H1 (cell line): Measurements from ENCODE around the gene ARHGAP26. TPM values are rescaled to one million over a fixed set of nuclear protein-coding genes. Genes with fewer than 3 reads are reported as not detected.

Source experiments
- CTCF ChIA-PET: fragments of 300-600 bp; sonication (Branson Sonifier 250); formaldehyde crosslinking; loops from one replicate; lab custom pipeline; 2021; ENCODE audit not compliant: partially characterized antibody; lab: Charles Lee
- POLR2A ChIA-PET: fragments of 300-600 bp; sonication (Branson Sonifier 250); formaldehyde crosslinking; loops from one replicate; lab custom pipeline; 2021; ENCODE audit warnings: inconsistent platforms; ENCODE audit not compliant: partially characterized antibody; lab: Charles Lee
- DNase-seq, 2 experiments: peaks; one replicate each; pipeline versions ENCODE4 v3.0.0 to v3.0.0-alpha.2; 2010 to 2022; ENCODE audit warnings: low spot score in 2 of 2, low read depth in 1 of 2, mixed read lengths in 1 of 2
- FAIRE-seq: peaks from 2 replicates; lab custom pipeline; 2011; peaks lifted over from hg19 to GRCh38; lab: Jason Lieb, UNC
- H2AFZ ChIP-seq: 2 replicates; pipeline ENCODE4 v1.8.1; 2012; ENCODE audit warnings: low read length, inconsistent platforms
- H2AK5ac ChIP-seq: 2 replicates; pipeline ENCODE4 v1.6.1; 2013; ENCODE audit warnings: low read depth, low read length
- H2BK120ac ChIP-seq: replicated peaks from 2 replicates; pipeline ENCODE3; 2013; ENCODE audit warnings: low read depth, low read length, inconsistent platforms
- H2BK12ac ChIP-seq: 2 replicates; pipeline ENCODE4 v1.6.1; 2013; ENCODE audit warnings: low read depth, low read length
- H2BK15ac ChIP-seq: 2 replicates; pipeline ENCODE4 v1.6.1; 2013; ENCODE audit warnings: low read length
- H2BK20ac ChIP-seq: 2 replicates; pipeline ENCODE4 v1.6.1; 2013; ENCODE audit warnings: low read length
- H2BK5ac ChIP-seq: 2 replicates; pipeline ENCODE4 v1.6.1; 2013; ENCODE audit warnings: low read depth, low read length
- H3K14ac ChIP-seq: 2 replicates; pipeline ENCODE4 v1.6.1; 2013; ENCODE audit warnings: inconsistent platforms; ENCODE audit not compliant: insufficient read length
- H3K18ac ChIP-seq: 2 replicates; pipeline ENCODE4 v1.6.1; 2013; ENCODE audit warnings: low read length; ENCODE audit errors: extremely low read depth
- H3K23ac ChIP-seq: 2 replicates; pipeline ENCODE4 v1.6.1; 2013; ENCODE audit warnings: inconsistent platforms; ENCODE audit not compliant: insufficient read length
- H3K23me2 ChIP-seq: 2 replicates; pipeline ENCODE4 v1.6.1; 2013; ENCODE audit warnings: low read depth, low read length
- H3K27ac ChIP-seq: 2 replicates; pipeline ENCODE4 v1.6.1; 2011; ENCODE audit warnings: low read depth, low read length, inconsistent platforms
- H3K27me3 ChIP-seq, 4 experiments: replicated peaks in 1 of 4; 1 replicate in 1 of 4; 2 replicates in 3 of 4; pipeline versions ENCODE4 v1.6.1 to v1.8.1; 2011 to 2013; ENCODE audit warnings: low read length in 3 of 4, mild to moderate bottlenecking in 3 of 4, inconsistent platforms in 2 of 4, mixed read lengths in 2 of 4, moderate library complexity in 1 of 4; ENCODE audit not compliant: control insufficient read depth in 3 of 4, insufficient read depth in 3 of 4; ENCODE audit errors: extremely low read depth in 1 of 4
- H3K36me3 ChIP-seq, 4 experiments: 2 replicates each; pipeline versions ENCODE4 v1.6.1 to v1.8.1; 2011 to 2013; ENCODE audit warnings: mild to moderate bottlenecking in 4 of 4, low read length in 3 of 4, moderate library complexity in 2 of 4, control low read depth in 1 of 4, inconsistent platforms in 1 of 4; ENCODE audit not compliant: insufficient read depth in 4 of 4, control insufficient read depth in 2 of 4
- H3K4ac ChIP-seq: replicated peaks from 2 replicates; pipeline ENCODE3; 2013; ENCODE audit warnings: low read length, low read depth, mixed read lengths, inconsistent platforms; ENCODE audit not compliant: insufficient read length
- H3K4me1 ChIP-seq, 4 experiments: replicated peaks in 1 of 4; 1 replicate in 1 of 4; 2 replicates in 3 of 4; pipeline versions ENCODE4 v1.6.1 to v1.8.1; 2011 to 2013; ENCODE audit warnings: low read length in 3 of 4, inconsistent platforms in 2 of 4, mixed read lengths in 1 of 4; ENCODE audit not compliant: insufficient read depth in 4 of 4, control insufficient read depth in 3 of 4
- H3K4me2 ChIP-seq, 2 experiments: 2 replicates each; pipeline versions ENCODE4 v1.6.1 to v1.8.1; 2011 to 2013; ENCODE audit warnings: low read depth in 2 of 2, low read length in 2 of 2, control low read depth in 1 of 2, inconsistent platforms in 1 of 2, mild to moderate bottlenecking in 1 of 2; ENCODE audit not compliant: insufficient read depth in 1 of 2
- H3K4me3 ChIP-seq, 4 experiments: fragments of 200-600, 300-600 bp in 1 of 4; sonication (generic), shearing (Covaris generic), sonication (Bioruptor Twin) in 1 of 4; 2 replicates each; pipeline versions ENCODE4 v1.5.1 to v1.8.1; 2011 to 2016; ENCODE audit warnings: low read length in 4 of 4, low read depth in 3 of 4, control low read depth in 2 of 4, inconsistent platforms in 2 of 4, mild to moderate bottlenecking in 2 of 4, mixed read lengths in 1 of 4, moderate library complexity in 1 of 4; ENCODE audit not compliant: insufficient read depth in 2 of 4; ENCODE audit errors: extremely low read depth in 1 of 4
- H3K56ac ChIP-seq: replicated peaks from 2 replicates; pipeline ENCODE3; 2013; ENCODE audit warnings: low read depth, mild to moderate bottlenecking, mixed read lengths, low read length, inconsistent platforms; ENCODE audit not compliant: insufficient read length
- H3K79me1 ChIP-seq: 2 replicates; pipeline ENCODE4 v1.6.1; 2013; ENCODE audit warnings: low read depth, low read length, control low read depth
- H3K79me2 ChIP-seq, 2 experiments: 2 replicates each; pipeline versions ENCODE4 v1.6.1 to v1.8.1; 2012 to 2013; ENCODE audit warnings: low read length in 2 of 2, mild to moderate bottlenecking in 2 of 2, inconsistent platforms in 1 of 2; ENCODE audit not compliant: insufficient read depth in 2 of 2, control insufficient read depth in 1 of 2
- H3K9ac ChIP-seq, 4 experiments: replicated peaks in 1 of 4; 1 replicate in 1 of 4; 2 replicates in 3 of 4; pipeline versions ENCODE4 v1.6.1 to v1.8.1; 2011 to 2013; ENCODE audit warnings: low read depth in 3 of 4, low read length in 3 of 4, control low read depth in 2 of 4, mild to moderate bottlenecking in 2 of 4, moderate library complexity in 2 of 4, inconsistent platforms in 1 of 4; ENCODE audit errors: extremely low read depth in 1 of 4
- H3K9me3 ChIP-seq, 2 experiments: 2 replicates each; pipeline versions ENCODE4 v1.6.1 to v1.8.1; 2012 to 2013; ENCODE audit warnings: mild to moderate bottlenecking in 2 of 2, moderate library complexity in 2 of 2, control low read depth in 1 of 2, inconsistent platforms in 1 of 2, low read depth in 1 of 2, low read length in 1 of 2, mixed read lengths in 1 of 2; ENCODE audit not compliant: insufficient read depth in 2 of 2
- H4K20me1 ChIP-seq, 2 experiments: replicated peaks in 1 of 2; 2 replicates each; pipeline versions ENCODE3 to v1.8.1; 2011 to 2013; ENCODE audit warnings: inconsistent platforms in 2 of 2, low read length in 2 of 2, mild to moderate bottlenecking in 1 of 2; ENCODE audit not compliant: insufficient read depth in 2 of 2, control insufficient read depth in 1 of 2
- H4K5ac ChIP-seq: 2 replicates; pipeline ENCODE4 v1.6.1; 2013; ENCODE audit warnings: low read length, low read depth, mixed read lengths, inconsistent platforms; ENCODE audit not compliant: insufficient read length
- H4K8ac ChIP-seq: 2 replicates; pipeline ENCODE4 v1.8.0; 2013; ENCODE audit warnings: mild to moderate bottlenecking, moderate library complexity, low read length, inconsistent platforms; ENCODE audit not compliant: insufficient read depth; ENCODE audit errors: extremely low read depth
- H4K91ac ChIP-seq: replicated peaks from 2 replicates; pipeline ENCODE3; 2013; ENCODE audit warnings: low read length, mixed read lengths, inconsistent platforms; ENCODE audit not compliant: insufficient read length
- BRCA1 ChIP-seq: IDR thresholded peaks from 2 replicates; pipeline ENCODE4 v1.6.1; 2012; ENCODE audit warnings: low read depth, low read length, improper control_type of control experiment
- CREB1 ChIP-seq: IDR thresholded peaks from 2 replicates; pipeline ENCODE4 v1.6.1; 2012; ENCODE audit warnings: inconsistent platforms
- GABPA ChIP-seq: IDR thresholded peaks from 2 replicates; pipeline ENCODE4 v1.6.1; 2011; ENCODE audit warnings: mild to moderate bottlenecking, low read length, moderate library complexity, borderline replicate concordance; ENCODE audit not compliant: insufficient read depth
- HDAC6 ChIP-seq: IDR thresholded peaks from one replicate; pipeline ENCODE4 v1.7.1; 2012; ENCODE audit warnings: low read depth, mild to moderate bottlenecking, inconsistent platforms, low read length, moderate library complexity
- JUND ChIP-seq: IDR thresholded peaks from 2 replicates; pipeline ENCODE4 v1.6.1; 2011; ENCODE audit warnings: mild to moderate bottlenecking, improper control_type of control experiment, low read length
- NANOG ChIP-seq: IDR thresholded peaks from 2 replicates; pipeline ENCODE4 v1.6.1; 2011; ENCODE audit warnings: low read length, low read depth, mild to moderate bottlenecking, inconsistent platforms; ENCODE audit not compliant: insufficient read depth, poor library complexity, severe bottlenecking
- PHF8 ChIP-seq: fragments of 200-600 bp; sonication (generic); conservative IDR thresholded peaks from 2 replicates; pipeline ENCODE4 v1.7.1; 2012; ENCODE audit warnings: low read depth, mild to moderate bottlenecking, inconsistent platforms, low read length, moderate library complexity
- POLR2AphosphoS5 ChIP-seq: IDR thresholded peaks from 2 replicates; pipeline ENCODE4 v1.6.1; 2011; ENCODE audit warnings: low read depth, low read length
- SIX5 ChIP-seq: IDR thresholded peaks from 2 replicates; pipeline ENCODE4 v1.6.1; 2011; ENCODE audit warnings: mild to moderate bottlenecking, low read depth, low read length
- SP2 ChIP-seq: IDR thresholded peaks from 2 replicates; pipeline ENCODE4 v1.6.1; 2012; ENCODE audit warnings: mild to moderate bottlenecking, low read length, inconsistent platforms
- WGBS, 2 experiments: shearing (Covaris generic) in 1 of 2; methylation state at CpG; one replicate each; pipeline versions ENCODE4 v1.1.6 to v1.1.7; 2013 to 2015; ENCODE audit warnings: low lambda C conversion rate in 2 of 2, mixed read lengths in 2 of 2, inconsistent platforms in 1 of 2, low coverage in 1 of 2, missing lambda C conversion rate in 1 of 2; ENCODE audit not compliant: insufficient replicate concordance in 2 of 2, insufficient coverage in 1 of 2, insufficient read length in 1 of 2; ENCODE audit errors: extremely low coverage in 1 of 2, missing lambda C conversion rate in 1 of 2; 5-methylcytosine and 5-hydroxymethylcytosine counted together
- polyA plus RNA-seq, 7 experiments: library from polyadenylated mRNA; depleted of rRNA in 3 of 7; stranded (reverse) in 5 of 7; unstranded in 2 of 7; fragments of >200 nt in 5 of 7; fragments of 200-250 nt in 2 of 7; gene quantifications; 1 replicate in 5 of 7; 2 replicates in 1 of 7; 4 replicates in 1 of 7; pipeline versions ENCODE4 v1.2.1 to v1.2.3, GENCODE V29; 2011 to 2013; ENCODE audit warnings: missing spikeins in 2 of 7, mixed read lengths in 2 of 7
- total RNA-seq: library from RNA; stranded (reverse); fragmentation: NEBNext Ultra II Directional; extraction: Animal tissue kit (Norgen Biotek cat#: 25700); gene quantifications from 2 replicates; pipeline ENCODE4 v1.2.1, GENCODE V29; 2021
- TF ChIP-seq, protein P1 (sequence below): IDR thresholded peaks from 2 replicates; pipeline ENCODE4 v1.6.1; 2012; ENCODE audit warnings: inconsistent platforms

The ARHGAP26 gene
- total and polyA plus RNA-seq, 2 of the 8 experiments (the other 6 are each of a cell fraction or from before 2014, with no cell fraction given) = 7.1 to 24.8 TPM

- H3K4ac ChIP-seq = no peak overlapping the region
- H3K79me2 ChIP-seq = peaks cover 0 to 54% of the 10 kb centered on the region in 2 experiments; a peak in 2 of 4 replicates
- H2BK5ac ChIP-seq = no peak overlapping the region
- H3K9ac ChIP-seq = no peak overlapping the region
- TF ChIP-seq NANOG (no peak), GABPA (no peak), SIX5 (no peak), JUND (no peak), CREB1 (no peak), POLR2AphosphoS5 (no peak), PHF8 (no peak), HDAC6 (no peak), BRCA1 (no peak), SP2 (no peak)
- TF ChIP-seq, protein P1, sequence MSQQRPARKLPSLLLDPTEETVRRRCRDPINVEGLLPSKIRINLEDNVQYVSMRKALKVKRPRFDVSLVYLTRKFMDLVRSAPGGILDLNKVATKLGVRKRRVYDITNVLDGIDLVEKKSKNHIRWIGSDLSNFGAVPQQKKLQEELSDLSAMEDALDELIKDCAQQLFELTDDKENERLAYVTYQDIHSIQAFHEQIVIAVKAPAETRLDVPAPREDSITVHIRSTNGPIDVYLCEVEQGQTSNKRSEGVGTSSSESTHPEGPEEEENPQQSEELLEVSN = no peak
- H4K5ac ChIP-seq = no peak overlapping the region
- no peak overlapping the region for H2AFZ ChIP-seq
- H2BK12ac ChIP-seq = no peak overlapping the region
- H3K9me3 ChIP-seq = no peaks in the 10 kb centered on the region
- no peaks in the 10 kb centered on the region for H3K27me3 ChIP-seq
- no peak overlapping the region for H3K4me2 ChIP-seq
- no peaks in the 10 kb centered on the region for H4K20me1 ChIP-seq
- ChIA-PET CTCF (interaction anchor here (0.7 to 2.2 kb wide), 14 partner anchors 9 to 140 kb away, joined by 3 to 13 read pairs (median 4); no protein-coding TSS in a partner anchor), POLR2A (no interaction called here)
- no peak overlapping the region for H3K14ac ChIP-seq
- H3K18ac ChIP-seq = no peak overlapping the region
- no peak overlapping the region for H3K4me3 ChIP-seq
- H2BK120ac ChIP-seq = no peak overlapping the region
- WGBS, 2 experiments = 85% methylated on average over 8 of the region's 8 CpGs; no CpG with 5 or more reads in 1 of the 2 experiments
- H3K27ac ChIP-seq = no peak overlapping the region
- no peak overlapping the region for H2BK20ac ChIP-seq
- no peaks in the 10 kb centered on the region for H3K36me3 ChIP-seq
- H3K4me1 ChIP-seq = peaks cover 3 to 25% (median 9%) of the 10 kb centered on the region in 4 experiments; a peak in 5 of 7 replicates
- DNase-seq (no peak), FAIRE-seq (no peak)
- no peak overlapping the region for H3K23ac ChIP-seq
- H4K8ac ChIP-seq = no peak overlapping the region
- no peak overlapping the region for H2AK5ac ChIP-seq
- no peak overlapping the region for H2BK15ac ChIP-seq
- no peak overlapping the region for H3K56ac ChIP-seq
- peaks cover 2% of the 10 kb centered on the region for H3K79me1 ChIP-seq
- H4K91ac ChIP-seq = no peak overlapping the region
- no peaks in the 10 kb centered on the region for H3K23me2 ChIP-seq
Measured at GRCh38 chr5:142852416-142853198, 82.4 kb downstream of the ARHGAP26 start.
